Activated CD4-positive, CD25-positive, alpha-beta regulatory T cell (primary cell): Measurements from ENCODE around the gene ICAM5.

Source experiments
- DNase-seq, 4 experiments: peaks; one replicate each; lab custom pipeline; 2025; lab: John Stamatoyannopoulos, UW

Gene ICAM5

DNA sequence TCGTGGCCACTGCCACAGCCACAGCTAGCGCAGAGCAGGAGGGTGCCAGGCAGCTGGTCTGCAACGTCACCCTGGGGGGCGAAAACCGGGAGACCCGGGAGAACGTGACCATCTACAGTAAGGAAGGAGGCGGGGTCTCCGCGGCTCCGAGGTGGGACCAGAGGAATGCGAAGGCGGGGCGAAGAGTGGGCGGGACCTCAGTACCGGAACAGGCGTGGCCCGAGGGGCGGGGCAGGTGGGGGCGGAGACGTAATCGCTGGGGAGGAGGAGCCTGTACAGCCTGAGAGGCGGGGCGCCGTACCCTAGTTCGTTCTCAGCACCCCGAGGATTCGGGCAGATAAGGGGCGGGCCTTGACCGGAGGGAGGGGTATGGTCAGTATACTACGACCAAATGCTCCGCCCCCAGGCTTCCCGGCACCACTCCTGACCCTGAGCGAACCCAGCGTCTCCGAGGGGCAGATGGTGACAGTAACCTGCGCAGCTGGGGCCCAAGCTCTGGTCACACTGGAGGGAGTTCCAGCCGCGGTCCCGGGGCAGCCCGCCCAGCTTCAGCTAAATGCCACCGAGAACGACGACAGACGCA is 2.5 kb downstream of the ICAM5 start:
- DNase-seq = peak; percentile 32 to 57 (median 36)

DNA sequence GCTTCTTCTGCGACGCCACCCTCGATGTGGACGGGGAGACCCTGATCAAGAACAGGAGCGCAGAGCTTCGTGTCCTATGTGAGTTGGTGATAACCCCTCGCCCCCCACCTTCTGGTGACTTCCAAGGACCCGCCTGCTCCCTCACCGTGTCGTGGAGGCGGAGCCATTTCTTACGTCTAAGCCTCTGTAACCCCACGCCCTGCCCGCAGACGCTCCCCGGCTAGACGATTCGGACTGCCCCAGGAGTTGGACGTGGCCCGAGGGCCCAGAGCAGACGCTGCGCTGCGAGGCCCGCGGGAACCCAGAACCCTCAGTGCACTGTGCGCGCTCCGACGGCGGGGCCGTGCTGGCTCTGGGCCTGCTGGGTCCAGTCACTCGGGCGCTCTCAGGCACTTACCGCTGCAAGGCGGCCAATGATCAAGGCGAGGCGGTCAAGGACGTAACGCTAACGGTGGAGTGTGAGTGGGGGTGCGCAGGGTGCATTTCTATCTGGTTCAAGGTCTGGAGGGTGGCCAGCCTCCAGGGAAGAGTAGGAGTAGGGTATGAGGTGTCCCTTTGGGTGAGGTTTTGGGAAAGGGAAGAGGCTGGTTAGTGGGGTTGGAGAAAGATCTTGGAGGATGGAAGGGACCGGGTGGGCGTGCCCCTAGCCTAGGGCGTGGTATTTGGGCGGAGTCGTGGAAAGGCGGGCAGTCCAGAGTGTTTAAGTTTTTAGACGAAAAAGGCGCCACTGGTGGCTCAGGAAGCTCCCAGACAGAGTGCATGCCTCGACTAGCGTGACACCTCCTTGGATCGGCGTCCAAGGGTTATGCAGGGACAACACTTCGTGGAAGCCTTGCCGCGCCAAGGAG is 3.3 kb downstream of the ICAM5 start:
- no peak for DNase-seq

DNA sequence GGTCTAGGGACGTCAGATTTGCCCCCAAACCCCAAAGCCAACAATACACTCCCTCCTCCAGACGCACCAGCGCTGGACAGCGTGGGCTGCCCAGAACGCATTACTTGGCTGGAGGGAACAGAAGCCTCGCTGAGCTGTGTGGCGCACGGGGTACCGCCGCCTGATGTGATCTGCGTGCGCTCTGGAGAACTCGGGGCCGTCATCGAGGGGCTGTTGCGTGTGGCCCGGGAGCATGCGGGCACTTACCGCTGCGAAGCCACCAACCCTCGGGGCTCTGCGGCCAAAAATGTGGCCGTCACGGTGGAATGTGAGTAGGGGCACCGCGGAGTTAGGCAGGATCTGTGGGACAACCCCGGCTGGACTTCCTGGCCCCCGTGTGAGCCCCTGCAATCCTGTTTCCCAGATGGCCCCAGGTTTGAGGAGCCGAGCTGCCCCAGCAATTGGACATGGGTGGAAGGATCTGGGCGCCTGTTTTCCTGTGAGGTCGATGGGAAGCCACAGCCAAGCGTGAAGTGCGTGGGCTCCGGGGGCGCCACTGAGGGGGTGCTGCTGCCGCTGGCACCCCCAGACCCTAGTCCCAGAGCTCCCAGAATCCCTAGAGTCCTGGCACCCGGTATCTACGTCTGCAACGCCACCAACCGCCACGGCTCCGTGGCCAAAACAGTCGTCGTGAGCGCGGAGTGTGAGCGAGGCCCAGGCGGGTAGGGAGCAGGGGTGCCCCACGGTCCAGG is 4.0 kb downstream of the ICAM5 start:
- DNase-seq = no peak

DNA sequence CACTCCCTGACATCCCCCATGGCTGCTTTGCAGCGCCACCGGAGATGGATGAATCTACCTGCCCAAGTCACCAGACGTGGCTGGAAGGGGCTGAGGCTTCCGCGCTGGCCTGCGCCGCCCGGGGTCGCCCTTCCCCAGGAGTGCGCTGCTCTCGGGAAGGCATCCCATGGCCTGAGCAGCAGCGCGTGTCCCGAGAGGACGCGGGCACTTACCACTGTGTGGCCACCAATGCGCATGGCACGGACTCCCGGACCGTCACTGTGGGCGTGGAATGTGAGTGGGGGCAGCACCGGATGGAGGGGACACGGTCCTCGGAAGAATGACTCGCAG is 4.6 kb downstream of the ICAM5 start:
- DNase-seq = no peak

DNA sequence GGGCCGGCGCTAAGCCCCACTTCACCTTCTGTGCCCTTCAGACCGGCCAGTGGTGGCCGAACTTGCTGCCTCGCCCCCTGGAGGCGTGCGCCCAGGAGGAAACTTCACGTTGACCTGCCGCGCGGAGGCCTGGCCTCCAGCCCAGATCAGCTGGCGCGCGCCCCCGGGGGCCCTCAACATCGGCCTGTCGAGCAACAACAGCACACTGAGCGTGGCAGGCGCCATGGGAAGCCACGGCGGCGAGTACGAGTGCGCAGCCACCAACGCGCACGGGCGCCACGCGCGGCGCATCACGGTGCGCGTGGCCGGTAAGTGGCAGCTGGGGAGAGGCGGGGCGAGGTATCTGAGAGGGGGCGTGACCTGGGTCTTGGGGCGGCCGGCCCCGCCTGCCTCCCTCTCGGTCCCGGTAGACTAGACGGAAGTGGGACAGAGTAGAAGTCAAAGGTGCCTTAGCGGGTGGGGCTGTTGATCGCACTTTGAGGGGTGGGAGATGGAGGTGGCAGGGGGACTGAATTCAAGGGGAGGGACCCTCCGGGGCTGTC is 5.6 kb downstream of the ICAM5 start:
- DNase-seq = peak in 2 of 4 experiments; percentile 45 to 46

DNA sequence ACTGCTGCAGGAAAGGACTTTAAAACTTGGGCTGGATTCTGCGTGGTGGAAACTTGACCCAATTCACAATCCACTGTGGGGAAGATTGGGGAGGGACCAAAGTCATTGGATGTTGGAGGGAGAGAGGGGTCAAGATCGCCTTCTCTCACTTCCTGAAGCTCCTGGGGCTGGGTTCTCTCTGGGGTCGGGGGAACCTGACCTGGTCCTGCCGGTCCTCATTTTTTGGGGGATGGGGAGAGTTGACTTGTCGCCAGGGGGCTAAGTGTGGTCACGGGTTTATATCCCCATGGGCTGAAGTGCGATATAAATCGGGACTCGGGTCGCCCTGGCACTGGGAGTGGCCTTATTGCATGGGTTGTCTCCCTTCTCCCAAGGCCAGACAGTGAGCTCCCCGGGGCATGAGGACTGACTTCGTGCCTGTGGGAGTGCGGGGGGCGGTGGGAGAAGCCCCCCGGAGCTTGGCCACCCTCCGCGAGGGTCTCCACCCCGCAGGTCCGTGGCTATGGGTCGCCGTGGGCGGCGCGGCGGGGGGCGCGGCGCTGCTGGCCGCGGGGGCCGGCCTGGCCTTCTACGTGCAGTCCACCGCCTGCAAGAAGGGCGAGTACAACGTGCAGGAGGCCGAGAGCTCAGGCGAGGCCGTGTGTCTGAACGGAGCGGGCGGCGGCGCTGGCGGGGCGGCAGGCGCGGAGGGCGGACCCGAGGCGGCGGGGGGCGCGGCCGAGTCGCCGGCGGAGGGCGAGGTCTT is 6.3 kb downstream of the ICAM5 start:
- DNase-seq = no peak

DNA sequence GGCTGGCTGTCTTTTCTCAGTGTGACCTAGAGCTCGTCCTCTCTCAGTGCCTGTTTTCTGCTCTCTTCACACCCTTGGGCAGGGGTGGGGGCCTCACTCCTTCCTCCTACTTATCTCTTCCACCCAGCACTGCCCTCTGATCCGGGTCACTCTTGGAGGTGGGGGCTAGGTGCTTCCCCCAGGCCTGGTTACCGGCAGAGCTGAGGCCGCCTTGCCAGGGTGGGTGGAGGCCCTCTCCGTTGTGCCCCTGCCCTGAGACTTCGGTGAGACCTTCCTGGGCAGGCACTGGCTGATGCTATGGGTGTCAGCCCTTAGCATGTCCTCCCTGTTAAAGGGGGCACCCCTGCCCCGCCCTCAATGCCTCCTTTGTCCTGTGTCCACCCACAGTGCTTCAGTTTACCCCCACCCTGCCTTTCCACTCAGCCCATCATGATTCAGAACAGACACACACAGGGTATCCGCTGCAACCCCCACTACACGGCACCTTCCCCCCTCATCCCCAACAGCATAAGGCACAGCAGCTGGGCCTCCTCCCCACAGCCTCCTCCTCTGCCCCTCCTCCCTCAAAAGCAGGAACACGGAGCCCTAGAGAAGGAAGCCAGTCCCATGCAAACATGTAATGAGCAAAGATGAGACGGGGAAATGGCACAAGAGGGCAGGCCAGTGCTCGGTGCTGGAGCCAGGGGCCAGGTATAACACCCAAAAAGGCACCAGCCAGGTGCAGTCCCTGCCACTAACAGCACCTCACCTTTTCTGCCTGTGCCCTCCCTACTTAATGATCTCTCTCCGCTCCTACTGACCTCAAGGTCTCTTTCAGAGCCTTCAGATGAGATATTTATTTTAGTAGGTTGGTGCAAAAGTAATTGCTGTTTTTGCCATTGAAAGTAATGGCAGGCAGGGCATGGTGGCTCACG is 10.1 kb downstream of the ICAM5 start:
- no peak for DNase-seq

DNA sequence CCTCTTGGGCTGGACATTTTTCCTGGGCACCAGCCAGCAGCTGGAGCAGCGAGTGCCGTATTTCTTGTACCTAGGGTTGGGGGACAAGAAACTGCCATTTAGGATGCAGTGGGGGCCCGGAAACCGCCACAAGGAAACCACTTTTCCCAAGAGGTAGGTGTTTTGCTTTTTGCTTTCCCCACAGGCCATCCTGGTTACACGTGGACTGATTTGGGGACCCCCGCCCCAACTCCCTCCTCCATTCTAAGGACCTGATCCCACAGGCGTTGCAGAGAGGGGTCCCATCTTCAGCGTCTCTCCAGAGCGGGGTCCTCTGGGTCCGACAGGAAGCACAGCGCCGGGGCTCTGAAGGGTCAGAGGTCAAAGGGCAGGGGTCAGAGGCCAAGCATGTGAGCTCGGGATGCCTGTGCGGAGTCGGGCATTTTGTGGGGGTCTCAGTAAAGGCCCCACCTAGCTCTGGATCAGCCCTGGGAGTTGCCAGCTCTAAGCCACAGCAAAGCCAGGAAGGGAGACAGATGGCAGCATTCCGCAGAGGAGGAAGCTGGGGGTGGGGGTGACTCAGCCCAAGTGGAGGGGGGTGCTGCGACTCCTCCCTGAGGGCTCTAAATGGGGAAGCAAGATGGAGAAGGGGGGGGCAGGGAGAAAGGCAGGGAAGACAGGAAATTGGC is 15.5 kb downstream of the ICAM5 start:
- no peak for DNase-seq

DNA sequence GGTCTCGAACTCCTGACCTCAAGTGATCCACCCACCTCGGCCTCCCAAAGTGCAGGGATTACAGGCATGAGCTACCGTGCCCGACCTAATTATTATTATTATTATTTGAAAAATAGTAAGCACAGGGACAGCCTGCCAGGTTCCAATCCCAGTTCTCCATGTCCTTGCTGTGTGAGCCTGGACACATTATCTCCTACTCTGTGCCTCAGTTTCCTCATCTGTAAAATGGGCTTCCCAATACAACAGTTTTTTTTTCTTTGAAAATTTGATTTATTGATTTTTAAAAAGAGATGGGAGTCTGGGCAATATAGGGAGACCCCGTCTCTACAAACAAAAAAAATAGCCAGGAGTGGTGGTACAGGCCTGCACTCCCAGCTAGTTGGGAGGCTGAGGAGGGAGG is 16.6 kb downstream of the ICAM5 start:
- no peak for DNase-seq

DNA sequence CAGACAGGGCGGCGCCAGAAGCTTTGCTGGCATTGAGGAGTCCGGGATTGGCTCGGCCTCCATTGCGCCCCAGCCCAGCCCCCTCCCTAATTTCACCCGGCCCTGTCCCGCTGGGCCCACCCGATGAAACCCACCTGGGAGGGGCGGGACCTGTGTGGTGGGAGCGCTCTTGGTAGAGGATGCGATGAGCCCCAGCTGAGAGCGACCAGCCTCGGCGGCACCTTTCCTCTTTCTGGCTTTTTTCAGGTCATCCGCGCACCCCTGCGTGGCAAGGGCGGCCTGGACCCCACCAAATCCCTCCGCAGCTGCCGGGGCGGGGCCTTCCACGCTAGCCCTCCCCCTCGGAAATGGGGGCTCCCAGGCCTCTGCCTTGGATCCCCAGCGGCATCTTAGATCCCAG is 19.7 kb downstream of the ICAM5 start, which contains the start of gene ZGLP1:
Gene ZGLP1, minus strand, starts transcription at position 393 of the 400 bp plus-strand sequence.
- DNase-seq = no peak

DNA sequence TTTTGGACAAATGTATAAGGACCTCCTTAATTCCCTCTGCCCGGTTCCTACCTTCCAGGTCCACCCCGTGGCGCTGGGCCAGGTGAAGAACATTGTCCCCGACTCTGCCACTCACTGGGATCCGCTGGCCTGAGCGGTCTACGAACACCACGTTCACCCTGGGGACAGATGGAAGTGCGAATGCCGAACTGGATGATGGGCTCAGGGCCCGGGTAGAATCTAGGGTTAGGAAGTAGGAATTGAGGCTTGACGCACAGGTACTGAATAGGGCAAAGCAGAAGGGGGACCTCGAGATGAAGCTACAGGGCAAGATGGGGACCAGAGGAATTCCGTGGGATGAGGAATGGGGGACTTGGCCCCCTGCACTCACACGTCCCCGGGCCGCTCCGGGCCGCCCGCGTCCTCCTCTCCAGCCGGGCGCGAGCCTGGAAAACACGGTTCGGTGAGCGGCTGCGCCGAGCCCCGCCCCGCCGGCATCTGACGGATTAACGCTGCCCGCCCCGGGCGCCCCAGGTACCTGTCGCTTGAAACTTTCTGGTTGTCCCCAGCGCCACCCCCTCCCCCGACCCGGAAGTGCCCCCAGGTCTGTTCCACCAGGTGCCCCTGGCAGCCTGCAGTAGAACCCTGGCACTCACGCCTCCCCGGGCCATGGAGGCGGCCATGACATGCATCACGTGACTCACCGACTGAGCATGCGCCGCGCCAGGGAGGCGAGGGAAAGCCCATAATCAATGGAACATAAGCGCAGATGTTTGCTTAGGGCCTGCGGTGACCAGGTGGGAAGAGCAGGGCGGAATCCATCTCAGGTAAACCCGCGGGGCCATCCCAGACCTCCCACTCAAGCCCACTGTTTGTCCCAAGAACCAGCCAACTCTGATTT is 25.8 kb downstream of the ICAM5 start, which contains the start of gene FDX2:
Gene FDX2, minus strand, starts transcription at position 681 of the 880 bp plus-strand sequence. Its CDS starts 19 bp downstream, at position 662.
- peak; percentile 77 to 86 (median 81) for DNase-seq

DNA sequence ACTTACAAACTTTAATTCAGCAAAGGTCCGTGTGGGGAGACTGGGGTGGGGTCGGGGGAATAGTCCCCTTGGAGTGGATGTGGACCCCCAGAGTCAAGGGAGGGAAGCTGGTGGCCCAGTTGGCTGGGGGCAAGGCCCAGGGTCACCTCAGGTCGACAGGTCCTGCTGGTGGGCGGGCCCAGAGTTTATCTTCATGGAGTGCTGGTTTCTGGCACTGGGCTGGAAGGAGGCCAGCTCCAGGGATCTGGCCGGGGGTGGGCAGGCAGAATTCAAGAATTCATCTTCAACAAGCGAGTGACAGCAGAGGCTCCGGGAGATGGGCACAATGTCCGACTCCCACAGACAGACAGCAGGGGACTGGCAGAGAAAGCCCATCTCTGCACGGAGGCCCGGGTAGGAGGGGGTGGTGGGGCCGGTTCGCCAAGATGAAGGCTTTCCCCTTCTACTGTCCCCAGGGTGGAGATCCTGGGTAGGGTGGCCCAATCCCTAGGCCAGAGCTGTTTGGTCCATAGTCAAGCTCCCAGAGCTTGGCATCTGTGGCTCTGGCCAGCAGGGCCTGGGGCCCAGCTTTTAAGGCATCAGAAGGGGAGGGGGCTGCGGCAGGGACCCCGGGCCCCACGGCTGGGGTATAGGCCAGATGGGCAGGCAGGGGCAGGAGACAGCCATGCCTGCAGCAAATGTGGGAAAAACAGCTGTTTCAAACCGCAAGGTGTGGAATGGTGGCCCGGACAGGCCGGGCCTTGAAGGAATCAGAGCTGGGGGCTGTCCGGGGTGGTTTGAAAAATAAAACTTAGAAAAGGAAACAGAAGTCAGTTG is 26.7 kb downstream of the ICAM5 start:
- DNase-seq = no peak

DNA sequence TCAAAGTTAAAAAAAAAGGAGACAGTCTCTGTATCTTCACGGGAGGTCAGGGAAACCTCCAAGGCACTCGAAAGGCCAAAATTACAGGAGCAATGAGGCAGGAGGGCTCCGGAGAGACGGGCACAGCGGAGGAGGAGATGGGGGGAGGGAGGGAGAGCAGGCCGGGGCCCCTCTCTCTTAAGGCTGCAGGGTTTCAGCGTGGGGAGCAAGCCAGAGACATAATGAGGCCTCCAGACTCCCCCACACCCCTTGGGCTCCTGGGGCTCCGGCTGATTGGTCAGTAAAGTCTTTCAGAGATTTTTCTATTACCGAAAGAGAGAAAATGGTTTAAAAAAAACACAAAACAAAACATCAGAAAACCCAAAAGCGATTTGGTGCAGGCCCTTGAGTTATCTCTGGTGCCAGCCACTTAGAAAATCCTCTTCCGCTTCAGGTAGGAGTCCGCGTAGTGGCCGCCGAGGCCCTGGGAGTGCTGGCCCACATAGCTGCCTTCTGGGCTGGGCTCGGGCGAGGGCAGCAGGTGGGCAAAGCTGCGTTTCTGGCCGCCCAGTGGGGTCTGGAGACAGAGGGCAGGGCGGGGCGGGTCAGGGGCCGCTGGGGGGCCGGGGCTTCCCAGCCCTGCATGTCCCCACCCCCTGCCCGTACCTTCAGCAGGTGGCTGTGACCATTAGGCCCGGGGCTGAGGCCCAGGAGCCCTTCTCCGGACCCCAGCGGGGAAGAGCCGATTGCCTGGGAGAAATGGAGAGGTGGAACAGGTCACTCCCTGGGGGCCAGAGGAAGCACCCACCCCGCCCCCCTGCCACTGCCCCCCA is 27.5 kb downstream of the ICAM5 start:
- no peak for DNase-seq

DNA sequence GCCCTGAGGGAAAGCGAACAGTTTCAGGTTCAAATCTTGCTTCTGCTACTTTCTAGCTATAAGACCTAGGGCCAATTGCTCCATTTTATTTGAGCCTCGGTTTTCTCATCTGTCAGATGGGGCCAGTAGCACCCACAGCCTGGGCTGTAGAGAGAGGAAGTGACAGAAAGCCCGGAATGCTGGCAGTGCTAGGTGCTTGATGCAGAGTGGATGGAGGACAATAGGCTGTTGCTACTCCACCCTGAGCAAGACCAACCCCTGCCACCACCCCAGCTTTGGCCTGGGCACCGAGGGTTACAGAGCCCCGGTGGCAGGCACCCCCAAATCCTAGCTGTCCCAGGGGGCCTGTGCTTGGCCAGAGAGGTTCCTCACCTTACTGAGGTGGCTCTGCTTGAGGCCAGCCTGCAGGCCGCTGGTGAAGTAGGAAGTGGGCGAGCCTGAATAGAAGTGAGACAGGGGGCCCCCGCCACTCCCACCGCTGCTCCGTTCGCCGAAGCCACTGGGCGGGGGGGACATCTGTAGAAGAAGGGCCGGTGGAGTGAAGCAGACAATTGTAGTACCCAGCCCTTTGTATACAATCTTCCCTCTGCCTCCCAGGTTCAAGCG is 28.2 kb downstream of the ICAM5 start:
- DNase-seq = no peak

DNA sequence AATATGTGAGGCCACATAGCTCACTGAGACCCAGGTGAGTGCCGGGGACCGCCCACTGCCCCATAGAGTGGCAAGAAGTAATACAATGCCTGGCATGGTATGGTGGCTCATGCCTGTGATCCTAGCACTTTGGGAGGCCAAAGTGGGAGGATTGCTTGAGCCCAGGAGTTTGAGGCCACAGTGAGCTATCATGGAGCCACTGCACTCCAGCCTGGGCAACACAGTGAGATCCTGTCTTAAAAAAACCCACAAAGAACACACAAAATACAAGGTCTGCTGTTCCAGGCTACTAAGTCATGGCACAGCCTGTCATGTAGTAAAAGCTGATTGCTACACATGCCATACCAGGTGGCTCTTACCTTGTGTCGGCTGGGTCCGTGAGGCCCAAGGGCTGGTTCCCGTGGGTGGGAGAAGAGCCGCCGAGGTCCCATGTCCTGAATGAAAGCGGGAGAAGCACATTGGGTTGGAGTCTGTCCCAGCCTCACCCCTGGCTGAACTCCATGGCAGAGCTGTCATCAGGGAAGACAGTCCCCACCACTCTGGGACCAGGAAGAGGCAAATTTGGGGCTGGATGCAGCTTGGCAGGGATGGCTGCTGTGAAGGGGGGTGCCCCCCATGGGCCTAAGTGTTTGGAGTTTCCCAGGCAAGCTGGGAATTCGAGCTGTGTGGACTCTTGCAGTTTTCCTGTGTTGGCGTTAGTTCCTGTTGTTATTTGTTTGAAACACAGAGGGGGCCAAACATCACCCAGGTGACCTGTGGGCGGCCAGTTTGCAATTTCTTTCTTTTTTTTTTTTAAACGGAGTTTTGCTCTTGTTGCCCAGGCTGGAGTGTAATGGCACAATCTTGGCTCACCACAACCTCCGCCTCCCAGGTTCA is 29.3 kb downstream of the ICAM5 start:
- DNase-seq = no peak
